Progenitor cell of endocrine pancreas (in vitro differentiated cells): ENCODE measurements around the gene AMT. TPM values are rescaled to one million over a fixed set of nuclear protein-coding genes. Genes with fewer than 3 reads are reported as not detected.

Experiments
- DNase-seq: peaks from one replicate; pipeline ENCODE4 v3.0.0; 2021; ENCODE audit warnings: low spot score; ENCODE audit not compliant: unreplicated experiment
- H3K27ac Mint-ChIP-seq: 2 replicates; pipeline ENCODE4 v1.8.0; 2021; ENCODE audit warnings: mild to moderate bottlenecking, moderate library complexity, mixed read lengths
- H3K27me3 Mint-ChIP-seq: 2 replicates; pipeline ENCODE4 v1.8.0; 2021; ENCODE audit warnings: mixed read lengths
- H3K36me3 Mint-ChIP-seq: 2 replicates; pipeline ENCODE4 v1.8.0; 2022; ENCODE audit warnings: mixed read lengths; ENCODE audit not compliant: insufficient read depth
- H3K4me1 Mint-ChIP-seq: 2 replicates; pipeline ENCODE4 v1.8.0; 2021; ENCODE audit warnings: low read depth, mixed read lengths
- H3K4me3 Mint-ChIP-seq: 2 replicates; pipeline ENCODE4 v1.8.0; 2021; ENCODE audit warnings: low read depth, mild to moderate bottlenecking, moderate library complexity, mixed read lengths
- H3K9me3 Mint-ChIP-seq: 2 replicates; pipeline ENCODE4 v1.8.0; 2021; ENCODE audit warnings: low read depth, mixed read lengths
- total RNA-seq: library from RNA; stranded (reverse); gene quantifications from 2 replicates; pipeline ENCODE4 v1.2.1, GENCODE V29; 2021
- TF ChIP-seq, protein P1 (sequence below): fragments of 200-600 bp; sonication (generic); IDR thresholded peaks from one replicate; pipeline ENCODE4 v1.5.0; 2021; ENCODE audit warnings: antibody characterized with exemption, mild to moderate bottlenecking; ENCODE audit not compliant: unreplicated experiment

The AMT gene
- total RNA-seq, 1 donor from 2014 or later = 29.8 TPM

- Mint-ChIP-seq H3K27ac (peak overlapping the region; percentile 96), H3K4me1 (peaks cover 16% of the 10 kb centered on the region), H3K9me3 (no peaks in the 10 kb centered on the region), H3K36me3 (peaks cover 5% of the 10 kb centered on the region), H3K4me3 (peak overlapping the region; percentile 89), H3K27me3 (no peaks in the 10 kb centered on the region)
- TF ChIP-seq, protein P1, sequence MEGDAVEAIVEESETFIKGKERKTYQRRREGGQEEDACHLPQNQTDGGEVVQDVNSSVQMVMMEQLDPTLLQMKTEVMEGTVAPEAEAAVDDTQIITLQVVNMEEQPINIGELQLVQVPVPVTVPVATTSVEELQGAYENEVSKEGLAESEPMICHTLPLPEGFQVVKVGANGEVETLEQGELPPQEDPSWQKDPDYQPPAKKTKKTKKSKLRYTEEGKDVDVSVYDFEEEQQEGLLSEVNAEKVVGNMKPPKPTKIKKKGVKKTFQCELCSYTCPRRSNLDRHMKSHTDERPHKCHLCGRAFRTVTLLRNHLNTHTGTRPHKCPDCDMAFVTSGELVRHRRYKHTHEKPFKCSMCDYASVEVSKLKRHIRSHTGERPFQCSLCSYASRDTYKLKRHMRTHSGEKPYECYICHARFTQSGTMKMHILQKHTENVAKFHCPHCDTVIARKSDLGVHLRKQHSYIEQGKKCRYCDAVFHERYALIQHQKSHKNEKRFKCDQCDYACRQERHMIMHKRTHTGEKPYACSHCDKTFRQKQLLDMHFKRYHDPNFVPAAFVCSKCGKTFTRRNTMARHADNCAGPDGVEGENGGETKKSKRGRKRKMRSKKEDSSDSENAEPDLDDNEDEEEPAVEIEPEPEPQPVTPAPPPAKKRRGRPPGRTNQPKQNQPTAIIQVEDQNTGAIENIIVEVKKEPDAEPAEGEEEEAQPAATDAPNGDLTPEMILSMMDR = peak; percentile 24
- DNase-seq = no peak
Observed at GRCh38 chr3:49421890-49422378, 339 bp downstream of the AMT start.

DNA sequence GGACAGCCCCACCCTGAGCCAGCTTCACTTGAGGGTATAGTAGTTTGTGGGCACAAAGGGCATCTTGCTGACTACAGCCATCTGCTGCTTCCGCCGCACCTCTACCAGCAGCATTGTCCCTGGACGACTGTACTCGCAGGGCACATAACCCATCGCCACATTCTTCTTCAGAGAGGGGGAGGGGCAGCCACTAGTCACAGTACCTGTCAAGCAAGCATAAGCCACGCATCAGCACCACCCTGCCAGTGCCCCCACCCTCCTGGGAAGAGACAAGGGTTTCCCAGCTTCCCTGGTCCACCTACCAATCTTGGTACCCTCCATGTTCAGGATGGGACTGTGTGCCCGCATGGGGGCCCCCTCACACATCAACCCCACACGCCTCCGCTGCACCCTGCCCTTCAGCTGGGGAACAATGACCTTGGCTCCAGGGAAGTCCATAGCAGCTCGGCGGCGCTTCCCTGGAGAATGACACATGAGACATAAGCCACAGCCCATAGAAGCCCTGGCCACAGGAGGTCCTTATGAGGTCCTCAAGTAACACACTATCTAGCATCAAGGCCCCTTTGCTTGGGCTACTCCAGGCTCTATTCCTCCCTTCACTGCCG lies 4.7 kb downstream of the AMT start:
- no peaks in the 10 kb centered on the region for H3K27me3 Mint-ChIP-seq
- no peaks in the 10 kb centered on the region for H3K36me3 Mint-ChIP-seq
- H3K27ac Mint-ChIP-seq = no peak overlapping the region
- no peaks in the 10 kb centered on the region for H3K9me3 Mint-ChIP-seq
- TF ChIP-seq, protein P1 = no peak
- DNase-seq = no peak
- peaks cover 14% of the 10 kb centered on the region for H3K4me1 Mint-ChIP-seq
- no peak overlapping the region for H3K4me3 Mint-ChIP-seq

DNA sequence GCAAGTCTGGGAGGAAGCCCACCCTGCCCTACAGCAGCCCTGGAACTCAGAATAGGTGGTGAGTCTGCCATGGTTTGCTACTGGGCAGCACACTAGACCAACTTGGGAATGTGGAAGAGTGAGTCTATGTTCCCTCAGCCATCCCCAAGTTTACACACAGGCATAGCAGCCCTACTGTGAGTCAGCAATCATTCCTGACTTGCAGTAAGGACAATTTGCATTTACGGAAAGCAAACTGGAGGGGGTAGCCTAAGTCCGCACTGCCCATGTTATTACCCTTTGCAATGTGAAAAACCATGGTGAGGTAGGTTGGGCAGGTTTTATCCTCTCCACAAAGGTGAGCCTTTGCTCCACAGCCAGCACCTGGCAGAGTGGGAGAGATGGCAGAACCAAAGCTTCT lies 5.4 kb downstream of the AMT start:
- DNase-seq = no peak

GRCh38 chr3:49415931-49416601 lies 6.2 kb downstream of the AMT start:
- H3K27me3 Mint-ChIP-seq = no peaks in the 10 kb centered on the region
- no peak overlapping the region for H3K27ac Mint-ChIP-seq
- peaks cover 7% of the 10 kb centered on the region for H3K4me1 Mint-ChIP-seq
- no peaks in the 10 kb centered on the region for H3K36me3 Mint-ChIP-seq
- no peaks in the 10 kb centered on the region for H3K9me3 Mint-ChIP-seq
- TF ChIP-seq, protein P1 = no peak
- H3K4me3 Mint-ChIP-seq = no peak overlapping the region
- no peak for DNase-seq

More for the DNA sequence above, 5.4 kb downstream of the AMT start:
- Mint-ChIP-seq H3K27ac (no peak overlapping the region), H3K27me3 (no peaks in the 10 kb centered on the region), H3K9me3 (no peaks in the 10 kb centered on the region), H3K4me1 (peaks cover 10% of the 10 kb centered on the region), H3K36me3 (no peaks in the 10 kb centered on the region), H3K4me3 (no peak overlapping the region)
- TF ChIP-seq, protein P1 = no peak

DNA sequence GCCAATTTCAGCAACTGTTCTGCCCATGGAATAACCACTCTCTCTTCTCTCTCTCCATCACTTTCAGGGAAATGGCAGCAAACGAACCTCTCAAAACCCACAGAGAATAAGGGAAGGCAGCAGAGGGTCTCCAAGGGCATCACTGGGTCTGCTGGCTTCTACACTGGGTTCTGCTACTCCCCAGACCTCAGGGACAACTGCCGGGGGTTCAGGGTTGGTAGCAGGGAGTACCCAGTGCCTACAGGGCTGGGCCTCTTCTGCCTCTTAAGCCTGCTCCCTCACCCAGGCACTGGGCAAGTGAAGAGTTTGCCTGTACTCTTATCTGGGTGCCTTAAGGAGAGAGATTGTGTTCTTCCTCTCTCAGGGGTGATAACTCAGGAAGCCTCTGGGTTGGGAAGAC lies 7.5 kb downstream of the AMT start:
- Mint-ChIP-seq H3K36me3 (no peaks in the 10 kb centered on the region), H3K27me3 (no peaks in the 10 kb centered on the region), H3K9me3 (no peaks in the 10 kb centered on the region), H3K4me1 (peaks cover 16% of the 10 kb centered on the region), H3K27ac (no peak overlapping the region), H3K4me3 (no peak overlapping the region)
- DNase-seq = no peak
- TF ChIP-seq, protein P1 = no peak
